Hindlimb muscle (tissue), 1 donor: Measurements from ENCODE around the gene FGFRL1. TPM values are rescaled to one million over a fixed set of nuclear protein-coding genes. Genes with fewer than 3 reads are reported as not detected.

ENCODE experiments used
- polyA plus RNA-seq: library from polyadenylated mRNA; unstranded; fragments of 120-200 nt; gene quantifications from one replicate; pipeline ENCODE4 v1.2.1, GENCODE V29; 2013; ENCODE audit not compliant: insufficient read length

Gene FGFRL1
- polyA plus RNA-seq, 1 donor, result 297 TPM

Other genes with a start within 250 kb of the FGFRL1 start
- gene CPLX1, start 185.5 kb upstream of the FGFRL1 start, polyA plus RNA-seq, result 0.28 TPM
- gene GAK, start 79.3 kb upstream of the FGFRL1 start, polyA plus RNA-seq, result 43.2 TPM
- gene TMEM175, start 79.2 kb upstream of the FGFRL1 start, polyA plus RNA-seq, result 22.1 TPM
- 6.5 TPM for gene DGKQ, start 38.1 kb upstream of the FGFRL1 start, polyA plus RNA-seq
- gene IDUA, start 24.6 kb upstream of the FGFRL1 start, polyA plus RNA-seq, result 16.5 TPM
- 6.0 TPM for gene SLC26A1, start 18.2 kb upstream of the FGFRL1 start, polyA plus RNA-seq
- 3.6 TPM for gene RNF212, start 101.9 kb downstream of the FGFRL1 start, polyA plus RNA-seq
- gene SPON2, start 161.0 kb downstream of the FGFRL1 start, polyA plus RNA-seq, result 48.0 TPM
- 133 TPM for gene CTBP1, start 237.5 kb downstream of the FGFRL1 start, polyA plus RNA-seq